Activated naive CD8-positive, alpha-beta T cell treated with anti-CD3 and anti-CD28 coated beads for 36 hours (primary cell): ENCODE results near the gene NRM. TPM values are rescaled to one million over a fixed set of nuclear protein-coding genes. Genes with fewer than 3 reads are reported as not detected.
"Not testable (repeated sequence)": the region's sequence is repeated elsewhere in the genome, so short reads cannot be mapped to it uniquely, and the experiment has no call there.

Experiments
- DNase-seq: peaks from one replicate; pipeline ENCODE4 v3.0.0; 2021
- H3K27ac Mint-ChIP-seq: one replicate; pipeline ENCODE4 v1.8.0; 2022; ENCODE audit warnings: mild to moderate bottlenecking, moderate library complexity, mixed read lengths
- H3K27me3 Mint-ChIP-seq: one replicate; pipeline ENCODE4 v1.8.0; 2022; ENCODE audit warnings: mild to moderate bottlenecking, mixed read lengths
- H3K36me3 Mint-ChIP-seq: one replicate; pipeline ENCODE4 v1.8.0; 2021; ENCODE audit warnings: mild to moderate bottlenecking, mixed read lengths
- H3K4me1 Mint-ChIP-seq: one replicate; pipeline ENCODE4 v1.8.0; 2021; ENCODE audit warnings: mixed read lengths
- H3K4me3 Mint-ChIP-seq: one replicate; pipeline ENCODE4 v1.8.0; 2022; ENCODE audit warnings: mild to moderate bottlenecking, moderate library complexity, mixed read lengths
- H3K9me3 Mint-ChIP-seq: one replicate; pipeline ENCODE4 v1.8.0; 2022; ENCODE audit warnings: mixed read lengths
- total RNA-seq, 2 experiments: library from RNA; stranded (reverse); gene quantifications; one replicate each; pipeline ENCODE4 v1.2.3, GENCODE V29; 2021

NRM gene
- total RNA-seq, 2 experiments from 2014 or later, result 19.7 to 20.2 TPM

- H3K27ac Mint-ChIP-seq, result peak within 1 kb of the TSS; percentile 86
- H3K4me3 Mint-ChIP-seq, result peak within 1 kb of the TSS; percentile 89
- no peaks in the 10 kb centered on the region for H3K27me3 Mint-ChIP-seq
- H3K9me3 Mint-ChIP-seq, result no peaks in the 10 kb centered on the region
- H3K36me3 Mint-ChIP-seq, result peaks cover 20% of the 10 kb centered on the region
- DNase-seq, result peak; percentile 88
- H3K4me1 Mint-ChIP-seq, result peaks cover 25% of the 10 kb centered on the region
Observed at GRCh38 chr6:30672445-30673253, 18.1 kb downstream of the NRM start, which contains the start of gene DHX16. Gene DHX16 (minus strand): TSS chr6:30673006. CDS start chr6:30672841, 165 bp downstream.

- Mint-ChIP-seq H3K27me3 (no peaks in the 10 kb centered on the region), H3K27ac (peak overlapping the region; percentile 36), H3K36me3 (peaks cover 12% of the 10 kb centered on the region), H3K4me3 (peak overlapping the region; percentile 89), H3K4me1 (peaks cover 33% of the 10 kb centered on the region), H3K9me3 (no peaks in the 10 kb centered on the region)
- no peak for DNase-seq
Observed at GRCh38 chr6:30670760-30671527, 19.8 kb downstream of the NRM start.

GRCh38 chr6:30666300-30666699, 24.5 kb downstream of the NRM start:
- peak; percentile 72 for DNase-seq
- Mint-ChIP-seq H3K27ac (peak overlapping the region; percentile 82), H3K36me3 (peaks cover 26% of the 10 kb centered on the region), H3K4me1 (peaks cover 25% of the 10 kb centered on the region), H3K4me3 (peak overlapping the region; percentile 14)
- not testable (repeated sequence) for H3K9me3 Mint-ChIP-seq, H3K27me3 Mint-ChIP-seq

- H3K36me3 Mint-ChIP-seq, result peaks cover 26% of the 10 kb centered on the region
- no peak overlapping the region for H3K4me3 Mint-ChIP-seq
- no peak for DNase-seq
- H3K27ac Mint-ChIP-seq, result peak overlapping the region; percentile 12
- no peaks in the 10 kb centered on the region for H3K27me3 Mint-ChIP-seq
- H3K4me1 Mint-ChIP-seq, result peaks cover 18% of the 10 kb centered on the region
- H3K9me3 Mint-ChIP-seq, result no peaks in the 10 kb centered on the region
Observed at GRCh38 chr6:30664994-30665767, 25.6 kb downstream of the NRM start.

- H3K27ac Mint-ChIP-seq, H3K9me3 Mint-ChIP-seq, H3K27me3 Mint-ChIP-seq, H3K4me1 Mint-ChIP-seq, DNase-seq, H3K4me3 Mint-ChIP-seq: not testable (repeated sequence)
- H3K36me3 Mint-ChIP-seq, result peaks cover 33% of the 10 kb centered on the region
Observed at GRCh38 chr6:30657922-30658321, 32.9 kb downstream of the NRM start.

GRCh38 chr6:30657454-30657853, 33.3 kb downstream of the NRM start:
- Mint-ChIP-seq H3K4me1 (peaks cover 4% of the 10 kb centered on the region), H3K36me3 (peaks cover 28% of the 10 kb centered on the region), H3K9me3 (no peaks in the 10 kb centered on the region), H3K27me3 (no peaks in the 10 kb centered on the region), H3K4me3 (no peak overlapping the region), H3K27ac (no peak overlapping the region)
- DNase-seq, result no peak

GRCh38 chr6:30656513-30656912, 34.3 kb downstream of the NRM start:
- peaks cover 4% of the 10 kb centered on the region for H3K4me1 Mint-ChIP-seq
- no peaks in the 10 kb centered on the region for H3K27me3 Mint-ChIP-seq
- H3K36me3 Mint-ChIP-seq, result peaks cover 27% of the 10 kb centered on the region
- H3K27ac Mint-ChIP-seq, result no peak overlapping the region
- no peaks in the 10 kb centered on the region for H3K9me3 Mint-ChIP-seq
- no peak overlapping the region for H3K4me3 Mint-ChIP-seq
- no peak for DNase-seq

GRCh38 chr6:30655743-30656094, 35.1 kb downstream of the NRM start:
- H3K36me3 Mint-ChIP-seq, result peaks cover 24% of the 10 kb centered on the region
- no peak overlapping the region for H3K4me3 Mint-ChIP-seq
- no peaks in the 10 kb centered on the region for H3K27me3 Mint-ChIP-seq
- no peak for DNase-seq
- H3K4me1 Mint-ChIP-seq, result peaks cover 4% of the 10 kb centered on the region
- no peak overlapping the region for H3K27ac Mint-ChIP-seq
- no peaks in the 10 kb centered on the region for H3K9me3 Mint-ChIP-seq

GRCh38 chr6:30654798-30655742, 35.7 kb downstream of the NRM start:
- Mint-ChIP-seq H3K4me3 (no peak overlapping the region), H3K9me3 (no peaks in the 10 kb centered on the region), H3K27me3 (no peaks in the 10 kb centered on the region), H3K36me3 (peaks cover 23% of the 10 kb centered on the region), H3K4me1 (peaks cover 4% of the 10 kb centered on the region), H3K27ac (no peak overlapping the region)
- no peak for DNase-seq

- Mint-ChIP-seq H3K4me3 (no peak overlapping the region), H3K27ac (no peak overlapping the region), H3K36me3 (peaks cover 24% of the 10 kb centered on the region), H3K27me3 (no peaks in the 10 kb centered on the region), H3K4me1 (peaks cover 20% of the 10 kb centered on the region), H3K9me3 (no peaks in the 10 kb centered on the region)
- no peak for DNase-seq
Observed at GRCh38 chr6:30651143-30651542, 39.6 kb downstream of the NRM start.

GRCh38 chr6:30647242-30648116, 43.3 kb downstream of the NRM start:
- peaks cover 21% of the 10 kb centered on the region for H3K36me3 Mint-ChIP-seq
- peak overlapping the region; percentile 92 for H3K27ac Mint-ChIP-seq
- peak; percentile 88 for DNase-seq
- no peaks in the 10 kb centered on the region for H3K27me3 Mint-ChIP-seq
- H3K9me3 Mint-ChIP-seq, result no peaks in the 10 kb centered on the region
- H3K4me3 Mint-ChIP-seq, result peak overlapping the region; percentile 91
- H3K4me1 Mint-ChIP-seq, result peaks cover 26% of the 10 kb centered on the region

- H3K4me3 Mint-ChIP-seq, result peak within 1 kb of the TSS; percentile 91
- H3K9me3 Mint-ChIP-seq, result no peaks in the 10 kb centered on the region
- DNase-seq, result peak; percentile 92
- no peaks in the 10 kb centered on the region for H3K27me3 Mint-ChIP-seq
- peak within 1 kb of the TSS; percentile 92 for H3K27ac Mint-ChIP-seq
- peaks cover 29% of the 10 kb centered on the region for H3K4me1 Mint-ChIP-seq
- H3K36me3 Mint-ChIP-seq, result peaks cover 15% of the 10 kb centered on the region
Observed at GRCh38 chr6:30646450-30647241, 44.1 kb downstream of the NRM start, which contains the start of gene C6orf136. Gene C6orf136 (plus strand): TSS chr6:30647133. CDS start chr6:30647232, 99 bp downstream.

GRCh38 chr6:30645989-30646388, 44.8 kb downstream of the NRM start:
- peaks cover 15% of the 10 kb centered on the region for H3K36me3 Mint-ChIP-seq
- no peak for DNase-seq
- H3K27ac Mint-ChIP-seq, result peak overlapping the region; percentile 34
- H3K27me3 Mint-ChIP-seq, result no peaks in the 10 kb centered on the region
- H3K4me1 Mint-ChIP-seq, result peaks cover 34% of the 10 kb centered on the region
- no peaks in the 10 kb centered on the region for H3K9me3 Mint-ChIP-seq
- H3K4me3 Mint-ChIP-seq, result peak overlapping the region; percentile 91
